ENCODE measurements around the gene EMILIN1. TPM values are rescaled to one million over a fixed set of nuclear protein-coding genes. Genes with fewer than 3 reads are reported as not detected.

Gene EMILIN1
- total and polyA plus RNA-seq, 10 of the 15 experiments (the other 5 are each of a cell fraction or from before 2014, with no cell fraction given) = 0.01 to 2.3 (median 1.2) TPM; not detected in 2

DNA sequence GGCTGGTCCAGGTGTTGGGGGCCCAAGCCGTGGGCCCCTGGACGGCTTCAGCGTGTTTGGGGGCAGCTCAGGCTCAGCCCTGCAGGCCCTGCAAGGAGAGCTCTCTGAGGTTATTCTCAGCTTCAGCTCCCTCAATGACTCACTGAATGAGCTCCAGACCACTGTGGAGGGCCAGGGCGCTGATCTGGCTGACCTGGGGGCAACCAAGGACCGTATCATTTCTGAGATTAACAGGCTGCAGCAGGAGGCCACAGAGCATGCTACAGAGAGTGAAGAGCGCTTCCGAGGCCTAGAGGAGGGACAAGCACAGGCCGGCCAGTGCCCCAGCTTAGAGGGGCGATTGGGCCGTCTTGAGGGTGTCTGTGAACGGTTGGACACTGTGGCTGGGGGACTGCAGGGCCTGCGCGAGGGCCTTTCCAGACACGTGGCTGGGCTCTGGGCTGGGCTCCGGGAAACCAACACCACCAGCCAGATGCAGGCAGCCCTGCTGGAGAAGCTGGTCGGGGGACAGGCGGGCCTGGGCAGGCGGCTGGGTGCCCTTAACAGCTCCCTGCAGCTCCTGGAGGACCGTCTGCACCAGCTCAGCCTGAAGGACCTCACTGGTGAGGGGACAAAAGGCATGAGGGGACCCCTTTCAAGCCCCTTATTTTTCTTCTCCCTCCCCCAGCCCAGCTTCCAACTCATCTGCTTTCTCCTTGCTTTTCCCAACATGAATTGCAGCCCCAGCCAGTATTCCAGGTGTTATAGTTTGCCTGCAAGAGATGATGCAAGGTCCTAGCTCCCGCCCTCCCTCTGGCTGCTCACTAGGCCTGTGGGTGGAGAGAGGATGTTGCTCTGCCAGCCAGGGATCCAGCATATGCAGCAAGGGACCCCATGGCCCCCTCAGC, 5.2 kb downstream of the EMILIN1 start:
- intact Hi-C loops (cut with micrococcal nuclease; ENCODE audit: unreplicated experiment) = no loop called here

More for the DNA sequence above, 5.2 kb downstream of the EMILIN1 start:
- Histone ChIP-seq H3K27me3 (replicated peaks in 1 of 2; ENCODE audit: control insufficient read depth in 2 of 2, insufficient read depth in 2 of 2, low read length in 1 of 2) (no peaks in the 10 kb centered on the region), H2AFZ (ENCODE audit: control insufficient read depth, low read depth, low read length) (no peak overlapping the region), H3K4me2 (ENCODE audit: control insufficient read depth, insufficient read depth) (no peak overlapping the region), H3K9ac (ENCODE audit: control insufficient read depth, insufficient read depth, low read length) (no peak overlapping the region), H3K9me3 (replicated peaks; ENCODE audit: control insufficient read depth, insufficient read depth, low read length) (no peaks in the 10 kb centered on the region), H3K79me2 (ENCODE audit: control insufficient read depth, insufficient read depth, low read length) (no peaks in the 10 kb centered on the region), H3K27ac (ENCODE audit: control insufficient read depth, insufficient read depth) (no peak overlapping the region), H4K20me1 (ENCODE audit: control insufficient read depth, insufficient read depth) (no peaks in the 10 kb centered on the region), H3K4me3 (no peak overlapping the region), H3K36me3 (ENCODE audit: control insufficient read depth in 2 of 2, insufficient read depth in 2 of 2, low read length in 1 of 2) (no peaks in the 10 kb centered on the region), H3K4me1 (ENCODE audit: control insufficient read depth, insufficient read depth, low read length) (peaks cover 25% of the 10 kb centered on the region)
- RAD21 ChIA-PET (ENCODE audit: unreplicated experiment) = interaction anchor here (1.0 to 1.5 kb wide), 3 partner anchors 44 to 739 kb away, joined by 3 to 5 read pairs (median 4); no protein-coding TSS in a partner anchor
- SMC1A ChIA-PET (ENCODE audit: uncharacterized antibody, unreplicated experiment) = interaction anchor here (1.9 to 3.6 kb wide), 2 partner anchors 33 to 122 kb away, joined by 6 to 19 read pairs; partner anchors contain the start of gene AGBL5
- no peak for DNase-seq (ENCODE audit: low read depth, low spot score)
- POLR2A ChIA-PET = interaction anchor here (0.6 to 4.9 kb wide), 6 partner anchors 11 to 278 kb away, joined by 3 to 43 read pairs (median 4); partner anchors contain the start of genes AGBL5 and OST4
- TF ChIP-seq, protein P1, sequence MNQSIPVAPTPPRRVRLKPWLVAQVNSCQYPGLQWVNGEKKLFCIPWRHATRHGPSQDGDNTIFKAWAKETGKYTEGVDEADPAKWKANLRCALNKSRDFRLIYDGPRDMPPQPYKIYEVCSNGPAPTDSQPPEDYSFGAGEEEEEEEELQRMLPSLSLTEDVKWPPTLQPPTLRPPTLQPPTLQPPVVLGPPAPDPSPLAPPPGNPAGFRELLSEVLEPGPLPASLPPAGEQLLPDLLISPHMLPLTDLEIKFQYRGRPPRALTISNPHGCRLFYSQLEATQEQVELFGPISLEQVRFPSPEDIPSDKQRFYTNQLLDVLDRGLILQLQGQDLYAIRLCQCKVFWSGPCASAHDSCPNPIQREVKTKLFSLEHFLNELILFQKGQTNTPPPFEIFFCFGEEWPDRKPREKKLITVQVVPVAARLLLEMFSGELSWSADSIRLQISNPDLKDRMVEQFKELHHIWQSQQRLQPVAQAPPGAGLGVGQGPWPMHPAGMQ (IDR thresholded peaks at IDR 0.05; ENCODE audit: borderline replicate concordance) = no peak
- TF ChIP-seq BRCA1 (IDR thresholded peaks at IDR 0.05; ENCODE audit: low read depth, low read length) (no peak), ATF7 (IDR thresholded peaks at IDR 0.05; ENCODE audit: low read depth) (no peak), PAX8 (IDR thresholded peaks at IDR 0.05) (no peak), MYB (IDR thresholded peaks at IDR 0.05; ENCODE audit: borderline replicate concordance, low read depth, low read length) (no peak)
- FAIRE-seq = no peak
- in situ Hi-C loops (cut with MboI) = loop anchor here (10.0 kb wide), 1 partner anchor 119 kb away; no protein-coding TSS in a partner anchor
- no TSS peak for BruUV-seq (replicated peaks)
- ATAC-seq = no peak
- CTCF ChIA-PET = interaction anchor here (0.6 to 8.6 kb wide), 7 partner anchors 8 to 545 kb away, joined by 3 to 85 read pairs (median 4); partner anchors contain the start of genes AGBL5, CCDC121, GPN1 and OST4
- WGBS (ENCODE audit: insufficient coverage, insufficient replicate concordance, low lambda C conversion rate, missing lambda C conversion rate) = 81% methylated on average over 20 of the region's 20 CpGs

Data from GM12878 (cell line).